HepG2 (cell line): ENCODE measurements around the gene MC1R. TPM values are rescaled to one million over a fixed set of nuclear protein-coding genes. Genes with fewer than 3 reads are reported as not detected.

Experiments used
- AGO2 ChIP-seq: fragments of 200-400 bp; formaldehyde crosslinking; optimal IDR thresholded peaks from 2 replicates; pipeline ENCODE3; 2017; ENCODE audit warnings: mild to moderate bottlenecking, low read depth, low read length, moderate library complexity
- ATF1 ChIP-seq: IDR thresholded peaks from 2 replicates; pipeline ENCODE4 v1.6.1; 2016; ENCODE audit warnings: mild to moderate bottlenecking, control low read depth
- E2F2 ChIP-seq: sonication (generic); formaldehyde crosslinking; IDR thresholded peaks from 2 replicates; pipeline ENCODE4 v1.4.0; 2020; ENCODE audit warnings: missing genetic modification reagents, borderline replicate concordance
- HMGXB4 ChIP-seq, 2 experiments: sonication (generic) in 1 of 2; formaldehyde crosslinking in 1 of 2; IDR thresholded peaks; 2 replicates each; pipeline versions ENCODE4 v1.4.0 to v1.6.1; 2018 to 2020; ENCODE audit warnings: missing genetic modification reagents in 2 of 2, borderline replicate concordance in 1 of 2, low read depth in 1 of 2, mild to moderate bottlenecking in 1 of 2, missing biosample characterization in 1 of 2
- KAT7 ChIP-seq: IDR thresholded peaks from 2 replicates; pipeline ENCODE4 v1.6.1; 2018; ENCODE audit warnings: borderline replicate concordance, missing compliant biosample characterization
- KMT2A ChIP-seq: sonication (generic); formaldehyde crosslinking; IDR thresholded peaks from 2 replicates; pipeline ENCODE4 v1.4.0; 2020; ENCODE audit warnings: missing genetic modification reagents
- RXRB ChIP-seq: IDR thresholded peaks from 2 replicates; pipeline ENCODE4 v1.6.1; 2016; ENCODE audit warnings: borderline replicate concordance, missing genetic modification reagents, missing compliant biosample characterization
- SALL1 ChIP-seq: sonication (generic); formaldehyde crosslinking; IDR thresholded peaks from 2 replicates; pipeline ENCODE4 v1.8.0; 2022; ENCODE audit warnings: mild to moderate bottlenecking, missing genetic modification reagents
- SP1 ChIP-seq, 2 experiments: fragments of 450-650 bp in 1 of 2; sonication (generic) in 1 of 2; formaldehyde crosslinking in 1 of 2; IDR thresholded peaks; 2 replicates each; pipeline versions ENCODE4 v1.4.0 to v1.6.1; 2016 to 2020; ENCODE audit warnings: missing genetic modification reagents in 1 of 2
- THAP9 ChIP-seq: sonication (generic); formaldehyde crosslinking; IDR thresholded peaks from 2 replicates; pipeline ENCODE4; 2020; ENCODE audit warnings: missing genetic modification reagents, mild to moderate bottlenecking, borderline replicate concordance
- ZNF138 ChIP-seq: sonication (generic); formaldehyde crosslinking; IDR thresholded peaks from 2 replicates; pipeline ENCODE4 v1.5.0; 2020; ENCODE audit warnings: mild to moderate bottlenecking, low read depth, missing genetic modification reagents
- ZNF598 ChIP-seq: sonication (generic); formaldehyde crosslinking; IDR thresholded peaks from 2 replicates; pipeline ENCODE4 v1.5.1; 2020; ENCODE audit warnings: mild to moderate bottlenecking, missing genetic modification reagents, borderline replicate concordance
- ZNF674 ChIP-seq: sonication (generic); formaldehyde crosslinking; IDR thresholded peaks from 2 replicates; pipeline ENCODE4 v1.5.0; 2020; ENCODE audit warnings: low read depth, mild to moderate bottlenecking, missing genetic modification reagents
- ZNF749 ChIP-seq: sonication (generic); formaldehyde crosslinking; IDR thresholded peaks from 2 replicates; pipeline ENCODE4 v1.8.0; 2022; ENCODE audit warnings: mild to moderate bottlenecking, missing genetic modification reagents, moderate library complexity, borderline replicate concordance
- ZNF761 ChIP-seq: sonication (generic); formaldehyde crosslinking; conservative IDR thresholded peaks from 2 replicates; pipeline ENCODE4 v1.4.0; 2020; ENCODE audit warnings: mild to moderate bottlenecking, missing genetic modification reagents
- polyA plus RNA-seq, 8 experiments: library from polyadenylated mRNA; depleted of rRNA in 3 of 8; stranded (reverse) in 7 of 8; unstranded in 1 of 8; fragments of >200 nt; fragmentation: Illumina TruSeq in 4 of 8; extraction: Trizol in 4 of 8; gene quantifications; 2 replicates each; pipeline versions ENCODE4 v1.2.1 to v1.2.3, GENCODE V29; 2011 to 2016; ENCODE audit warnings: low read depth in 4 of 8, missing spikeins in 1 of 8, mixed read lengths in 1 of 8; ENCODE audit not compliant: insufficient read depth in 1 of 8
- total RNA-seq, 5 experiments: library from RNA; depleted of rRNA; stranded (reverse); fragments of >200 nt; fragmentation: Illumina TruSeq; extraction: Trizol; gene quantifications; 2 replicates each; pipeline ENCODE4 v1.2.3, GENCODE V29; 2016; ENCODE audit warnings: low read depth in 1 of 5
- TF ChIP-seq, protein P1 (sequence below): sonication (generic); formaldehyde crosslinking; IDR thresholded peaks from 2 replicates; pipeline ENCODE4 v1.8.0; 2022; ENCODE audit warnings: missing genetic modification reagents, mild to moderate bottlenecking, moderate library complexity, borderline replicate concordance
- TF ChIP-seq, protein P2 (sequence below): sonication (generic); formaldehyde crosslinking; IDR thresholded peaks from 2 replicates; pipeline ENCODE4 v1.8.1; 2023; ENCODE audit warnings: mild to moderate bottlenecking, missing genetic modification reagents

The MC1R gene
- total and polyA plus RNA-seq, 2 of the 13 experiments (the other 11 are each of a cell fraction or from before 2014, with no cell fraction given) = 9.1 to 14.8 TPM

- TF ChIP-seq E2F2 (CRISPR knock-in tag) (no peak), SALL1 (peak; percentile 44; the same call in 1 of the 2 replicates), THAP9 (CRISPR knock-in tag) (0 out of 2 replicates have a peak, but pooled peaks have one; percentile 39), ATF1 (CRISPR knock-in tag) (peak; percentile 47; the same call in 1 of the 2 replicates), HMGXB4 (CRISPR knock-in tag; IDR thresholded peaks at IDR 0.05; ENCODE audit: borderline replicate concordance in 1 of 2, low read depth in 1 of 2) (0 out of 4 replicates have a peak, but pooled peaks of 1 of the 2 experiments have one; percentile 29), AGO2 (peak; percentile 6), ZNF749 (CRISPR knock-in tag) (peak; percentile 51; the same call in 1 of the 2 replicates), SP1 (IDR thresholded peaks at IDR 0.05) (0 out of 2 replicates have a peak, but pooled peaks have one; percentile 19), SP1 (CRISPR knock-in tag; IDR thresholded peaks at IDR 0.05) (peak; percentile 89), ZNF761 (CRISPR knock-in tag) (no peak), ZNF138 (CRISPR knock-in tag) (0 out of 2 replicates have a peak, but pooled peaks have one; percentile 43), ZNF598 (peak; percentile 24; the same call in 1 of the 2 replicates), KMT2A (CRISPR knock-in tag) (peak; percentile 74), ZNF674 (0 out of 2 replicates have a peak, but pooled peaks have one; percentile 67), RXRB (peak; percentile 27; the same call in 1 of the 2 replicates), KAT7 (CRISPR knock-in tag) (0 out of 2 replicates have a peak, but pooled peaks have one; percentile 67)
- TF ChIP-seq, protein P1, sequence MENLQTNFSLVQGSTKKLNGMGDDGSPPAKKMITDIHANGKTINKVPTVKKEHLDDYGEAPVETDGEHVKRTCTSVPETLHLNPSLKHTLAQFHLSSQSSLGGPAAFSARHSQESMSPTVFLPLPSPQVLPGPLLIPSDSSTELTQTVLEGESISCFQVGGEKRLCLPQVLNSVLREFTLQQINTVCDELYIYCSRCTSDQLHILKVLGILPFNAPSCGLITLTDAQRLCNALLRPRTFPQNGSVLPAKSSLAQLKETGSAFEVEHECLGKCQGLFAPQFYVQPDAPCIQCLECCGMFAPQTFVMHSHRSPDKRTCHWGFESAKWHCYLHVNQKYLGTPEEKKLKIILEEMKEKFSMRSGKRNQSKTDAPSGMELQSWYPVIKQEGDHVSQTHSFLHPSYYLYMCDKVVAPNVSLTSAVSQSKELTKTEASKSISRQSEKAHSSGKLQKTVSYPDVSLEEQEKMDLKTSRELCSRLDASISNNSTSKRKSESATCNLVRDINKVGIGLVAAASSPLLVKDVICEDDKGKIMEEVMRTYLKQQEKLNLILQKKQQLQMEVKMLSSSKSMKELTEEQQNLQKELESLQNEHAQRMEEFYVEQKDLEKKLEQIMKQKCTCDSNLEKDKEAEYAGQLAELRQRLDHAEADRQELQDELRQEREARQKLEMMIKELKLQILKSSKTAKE (CRISPR knock-in tag) = no peak
- TF ChIP-seq, protein P2, sequence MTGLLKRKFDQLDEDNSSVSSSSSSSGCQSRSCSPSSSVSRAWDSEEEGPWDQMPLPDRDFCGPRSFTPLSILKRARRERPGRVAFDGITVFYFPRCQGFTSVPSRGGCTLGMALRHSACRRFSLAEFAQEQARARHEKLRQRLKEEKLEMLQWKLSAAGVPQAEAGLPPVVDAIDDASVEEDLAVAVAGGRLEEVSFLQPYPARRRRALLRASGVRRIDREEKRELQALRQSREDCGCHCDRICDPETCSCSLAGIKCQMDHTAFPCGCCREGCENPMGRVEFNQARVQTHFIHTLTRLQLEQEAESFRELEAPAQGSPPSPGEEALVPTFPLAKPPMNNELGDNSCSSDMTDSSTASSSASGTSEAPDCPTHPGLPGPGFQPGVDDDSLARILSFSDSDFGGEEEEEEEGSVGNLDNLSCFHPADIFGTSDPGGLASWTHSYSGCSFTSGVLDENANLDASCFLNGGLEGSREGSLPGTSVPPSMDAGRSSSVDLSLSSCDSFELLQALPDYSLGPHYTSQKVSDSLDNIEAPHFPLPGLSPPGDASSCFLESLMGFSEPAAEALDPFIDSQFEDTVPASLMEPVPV (CRISPR knock-in tag) = peak; percentile 45; the same call in 1 of the 2 replicates
Measured at GRCh38 chr16:89873972-89874689, 44.5 kb upstream of the MC1R start (continued).
